ENCODE results near the gene SYT17. TPM values are rescaled to one million over a fixed set of nuclear protein-coding genes. Genes with fewer than 3 reads are reported as not detected.
A peak's percentile ranks its signal among the peaks of the same experiment; 100 is the strongest.

SYT17 gene
- polyA plus RNA-seq (ENCODE audit: insufficient read length) = 12.2 TPM
- long read RNA-seq, donor 1, partial matches to known transcripts = 5 of 7 reads
- long read RNA-seq, donor 1, other reads (novel, unspliced or antisense) = 0 of 7 reads
- long read RNA-seq, donor 2, partial matches to known transcripts = 6 of 8 reads
- long read RNA-seq, donor 2, other reads (novel, unspliced or antisense) = 0 of 8 reads
- long read RNA-seq, donor 3, partial matches to known transcripts = 6 of 6 reads
- long read RNA-seq, donor 3, other reads (novel, unspliced or antisense) = 0 of 6 reads
- long read RNA-seq, donor 4 = 0 reads
- long read RNA-seq, donor 5, partial matches to known transcripts = 0 of 2 reads
- long read RNA-seq, donor 5, other reads (novel, unspliced or antisense) = 0 of 2 reads
- long read RNA-seq, donor 6, partial matches to known transcripts = 0 of 2 reads
- long read RNA-seq, donor 6, other reads (novel, unspliced or antisense) = 0 of 2 reads
- long read RNA-seq, donor 7 = 0 reads
- long read RNA-seq, donor 8, partial matches to known transcripts = 0 of 1 reads
- long read RNA-seq, donor 8, other reads (novel, unspliced or antisense) = 0 of 1 reads

DNA sequence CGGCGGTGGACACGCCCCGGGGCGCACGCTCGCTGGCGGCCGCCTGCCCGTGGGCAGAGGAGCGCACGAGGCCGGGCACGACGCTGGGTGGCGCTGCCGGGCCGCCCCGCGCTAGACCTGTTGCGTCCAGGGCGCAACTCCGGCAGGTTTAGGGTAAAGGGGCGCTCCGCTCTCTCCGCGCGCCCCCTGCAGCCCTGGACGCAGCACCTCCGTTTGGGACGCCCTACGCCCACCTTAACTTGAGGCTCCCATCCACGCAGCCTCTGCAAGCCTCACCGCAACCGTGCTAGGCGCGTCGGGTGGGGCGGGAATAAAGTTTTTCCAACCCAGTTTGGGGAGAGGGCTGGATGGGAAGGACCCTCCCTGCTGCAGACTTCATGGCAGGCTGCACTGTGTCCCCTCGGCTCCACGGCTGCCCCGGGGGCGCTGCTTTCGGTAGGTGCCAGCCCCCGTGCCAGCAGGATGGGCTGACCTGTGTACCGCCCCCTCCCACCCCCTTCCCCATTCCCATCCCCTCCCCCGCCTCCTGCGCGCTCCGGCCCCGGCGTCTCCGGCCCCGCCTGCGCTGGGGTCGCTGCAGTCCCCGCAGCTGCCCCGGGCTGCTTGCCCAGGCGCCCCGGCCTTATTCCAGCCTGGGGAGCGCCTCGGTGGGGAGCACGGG is at the start of gene SYT17:
SYT17 (plus strand) TSS at position 531 of the 661 bp plus-strand sequence. CDS start 407 bp downstream, outside the sequence.
- DNase-seq = peak; percentile 68

DNA sequence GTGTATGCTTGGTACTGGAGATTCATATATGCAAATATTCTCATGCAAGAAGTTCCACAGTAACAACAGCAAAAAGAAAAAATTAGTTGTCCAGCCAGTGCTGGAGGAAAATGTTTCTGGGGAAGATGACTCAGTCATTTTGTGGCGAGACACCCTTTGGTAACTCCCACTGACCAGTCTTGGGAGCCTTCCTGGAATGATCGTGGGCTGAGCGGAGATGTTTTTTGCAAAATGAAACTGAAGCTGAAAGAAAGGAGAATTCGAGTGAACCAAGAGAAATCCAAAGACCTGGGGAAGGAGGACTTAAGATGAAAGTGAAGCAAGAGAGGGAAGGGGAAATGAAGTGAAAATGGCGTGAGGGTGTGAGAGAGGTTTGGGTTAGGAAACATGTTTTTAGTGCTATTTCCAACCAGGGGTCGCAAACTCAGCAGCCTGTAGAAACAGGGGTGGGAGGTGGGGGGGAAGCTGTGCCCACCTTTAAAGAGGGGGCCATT is 49.1 kb upstream of the SYT17 start:
- no peak for DNase-seq

GRCh38 chr16:19119564-19119963 is 48.5 kb upstream of the SYT17 start:
- DNase-seq = no peak

DNA sequence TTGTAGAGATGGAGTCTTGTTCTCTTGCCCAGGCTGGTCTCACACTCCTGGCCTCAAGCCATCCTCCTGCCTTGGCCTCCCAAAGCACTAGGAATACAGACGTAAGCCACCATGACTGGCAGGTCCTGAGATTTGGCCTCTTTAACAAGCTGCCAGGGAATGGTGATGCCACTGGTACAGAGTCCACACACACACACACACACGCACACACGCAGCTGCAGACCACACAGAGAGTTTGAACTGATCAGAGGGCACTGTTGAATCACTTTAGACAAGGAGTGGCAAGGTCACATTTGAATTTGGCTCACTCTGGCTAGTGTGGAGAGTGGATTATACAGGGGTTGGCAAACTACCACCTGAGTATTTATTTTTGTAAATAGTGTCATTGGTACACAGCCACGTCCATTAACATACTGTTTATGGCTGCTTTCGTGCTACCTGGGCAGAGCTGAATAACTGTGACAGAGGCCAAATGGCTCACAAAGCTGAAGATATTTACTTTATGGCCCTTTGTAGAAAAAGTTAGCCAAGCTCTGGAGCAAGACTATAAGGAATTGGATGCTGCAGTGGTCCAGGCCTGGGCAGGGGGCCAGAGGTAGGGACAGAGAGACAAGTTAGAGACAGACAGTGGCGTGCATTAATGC is 44.4 kb upstream of the SYT17 start:
- DNase-seq = no peak

GRCh38 chr16:19126300-19126699 is 41.7 kb upstream of the SYT17 start:
- DNase-seq = no peak

DNA sequence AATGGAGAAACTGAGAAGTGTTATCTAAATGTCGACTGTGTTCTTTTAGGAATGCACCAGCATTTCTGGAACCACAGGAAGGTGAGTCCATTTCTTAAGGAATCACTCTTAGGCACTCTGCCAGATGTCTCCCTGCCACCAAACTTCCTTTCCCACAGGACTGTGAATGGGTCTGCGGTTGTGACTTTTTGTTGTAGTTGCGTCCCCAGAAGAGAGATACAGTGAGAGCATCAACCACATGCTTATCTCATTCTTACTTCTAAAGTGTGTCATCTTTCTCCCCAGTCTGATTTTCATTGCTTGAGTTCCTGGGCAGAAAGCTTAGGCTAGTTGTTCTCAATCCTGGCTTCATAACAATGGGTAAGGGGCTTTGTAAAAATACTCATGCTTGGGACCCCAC is 40.8 kb upstream of the SYT17 start:
- no peak for DNase-seq

GRCh38 chr16:19127674-19128131 is 40.3 kb upstream of the SYT17 start:
- no peak for DNase-seq

DNA sequence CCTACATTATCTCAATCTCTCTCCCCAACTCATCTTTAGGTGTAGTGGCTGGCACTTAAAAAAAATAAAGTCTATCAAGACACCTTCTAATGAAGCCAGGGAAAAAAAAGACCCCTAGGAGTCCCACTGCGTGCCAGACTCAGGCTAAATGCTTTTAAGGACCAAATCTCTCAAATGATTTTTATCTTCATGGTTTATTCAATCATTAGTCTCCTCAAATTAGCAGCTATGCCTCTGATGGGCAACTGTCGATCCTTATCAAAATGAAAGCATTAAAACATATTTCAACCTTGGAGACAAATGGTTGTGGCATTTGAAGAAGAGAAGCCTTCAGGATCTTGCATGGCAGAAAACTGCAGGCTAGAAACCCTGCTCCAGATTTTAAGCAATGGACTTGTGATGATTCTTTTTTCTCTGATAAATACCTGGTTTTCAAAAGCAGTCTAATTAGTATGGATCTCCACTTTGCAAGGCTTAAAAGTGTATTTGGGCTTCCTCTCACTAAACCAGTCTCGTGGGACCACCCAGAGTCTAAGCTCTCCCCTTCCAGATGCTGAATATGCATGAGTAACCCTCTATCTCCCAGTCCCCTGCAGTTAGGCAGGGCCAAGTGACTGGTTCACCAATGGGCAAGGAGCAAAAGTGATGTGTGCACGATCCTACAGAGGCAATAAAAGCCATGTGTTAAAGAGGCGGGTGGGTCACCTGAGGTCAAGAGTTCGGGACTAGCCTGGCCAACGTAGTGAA is 39.4 kb upstream of the SYT17 start:
- DNase-seq = no peak

DNA sequence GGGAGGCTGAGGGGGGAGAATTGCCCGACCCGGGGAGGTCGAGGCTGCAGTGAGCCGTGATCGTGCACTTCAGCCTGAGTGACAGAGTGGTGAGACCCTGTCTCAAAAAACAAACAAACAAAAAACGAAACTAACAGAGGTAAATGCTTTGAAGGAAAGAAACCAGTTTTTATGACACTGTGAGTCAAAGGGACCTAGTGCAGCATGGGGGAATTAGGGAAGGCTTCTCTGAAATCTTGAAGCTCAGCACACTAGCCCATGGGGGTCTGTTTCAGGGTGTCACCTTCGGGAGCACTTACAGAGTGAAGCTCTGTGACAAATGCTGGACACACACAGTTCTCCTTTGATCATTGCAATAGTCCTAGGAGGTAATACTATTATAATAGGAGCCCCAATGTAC is 37.7 kb upstream of the SYT17 start:
- no peak for DNase-seq

- DNase-seq = no peak
Observed at GRCh38 chr16:19130852-19131824, 36.9 kb upstream of the SYT17 start.

- no peak for DNase-seq
Observed at GRCh38 chr16:19131825-19132218, 36.2 kb upstream of the SYT17 start.

DNA sequence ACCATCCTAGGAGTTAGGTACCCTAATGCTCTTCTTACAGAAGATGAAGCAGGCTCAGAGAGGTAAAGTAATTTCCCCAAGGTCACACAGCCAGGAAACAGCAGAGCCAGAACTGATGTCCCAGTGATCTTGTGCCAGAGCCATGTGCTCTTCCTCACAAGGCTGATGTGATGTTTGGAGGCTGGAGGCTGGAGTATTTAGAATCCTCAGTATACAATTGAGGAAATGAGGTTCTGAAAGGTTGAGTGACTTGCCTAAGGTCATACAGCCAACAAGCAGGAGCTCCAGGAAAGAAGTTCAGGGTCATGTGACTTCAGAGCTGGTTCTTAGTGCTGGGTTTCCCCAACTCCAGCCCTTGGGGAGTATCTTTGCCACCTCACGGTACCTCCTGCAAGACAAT is 35.8 kb upstream of the SYT17 start:
- DNase-seq = no peak

GRCh38 chr16:19132898-19133297 is 35.1 kb upstream of the SYT17 start:
- no peak for DNase-seq

GRCh38 chr16:19133600-19133999 is 34.4 kb upstream of the SYT17 start:
- no peak for DNase-seq

- DNase-seq = no peak
Observed at GRCh38 chr16:19135201-19135842, 32.7 kb upstream of the SYT17 start.

DNA sequence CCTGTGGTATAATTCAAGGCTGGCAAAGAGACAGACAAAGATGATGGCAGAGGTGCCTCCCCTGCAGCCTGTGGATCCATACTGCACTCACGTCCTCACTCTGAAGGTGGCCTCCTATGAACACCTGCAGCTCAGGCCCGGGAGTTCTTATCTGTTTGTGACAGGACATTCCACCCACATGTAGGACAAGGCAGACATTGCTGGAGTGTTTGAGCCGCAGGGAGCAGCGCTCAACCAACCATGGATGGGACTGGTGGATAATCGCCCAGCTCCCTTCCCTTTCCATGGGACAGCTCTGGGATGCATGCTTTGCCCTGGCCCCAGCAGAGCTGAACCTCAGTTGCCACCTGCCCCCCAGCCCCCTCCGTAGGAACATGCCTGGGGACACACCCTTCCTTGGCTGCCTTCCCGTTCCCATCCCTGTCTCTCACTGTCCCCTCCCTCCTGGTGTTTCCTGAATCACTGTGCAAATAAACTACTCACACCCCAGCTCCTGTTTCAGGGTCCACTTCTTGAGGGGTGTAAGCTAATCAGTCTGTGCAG is 32.1 kb upstream of the SYT17 start:
- DNase-seq = no peak

DNA sequence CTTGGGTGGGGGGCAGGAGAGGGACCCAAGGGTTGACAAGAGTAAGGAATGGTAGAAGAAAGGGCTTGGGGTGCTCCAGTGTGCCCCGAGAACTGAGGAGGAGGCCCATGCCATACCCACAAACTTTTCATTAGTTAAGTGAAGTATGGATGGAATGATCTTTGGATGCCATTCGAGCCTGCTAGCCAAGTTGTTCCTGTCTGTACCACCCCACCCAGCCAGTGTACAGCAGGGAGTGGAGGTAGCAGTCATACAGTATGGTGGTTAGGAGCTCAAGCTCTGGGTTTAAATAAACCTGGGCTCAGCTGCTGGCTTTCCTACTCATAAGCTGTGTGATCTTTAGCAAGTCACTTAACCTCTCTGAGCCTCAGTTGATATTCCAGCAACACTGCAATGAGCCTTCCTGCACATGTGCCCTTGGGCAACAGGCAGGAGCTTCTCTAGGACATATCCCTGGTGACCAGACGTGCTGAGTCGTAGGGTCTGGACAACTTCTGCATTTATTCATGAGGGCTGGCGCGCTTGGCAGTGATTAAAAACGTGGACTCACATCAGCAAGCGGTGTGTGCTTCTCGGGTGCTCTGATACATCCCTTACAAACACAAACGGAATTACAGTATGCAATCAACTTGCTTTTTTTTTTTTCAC is 31.4 kb upstream of the SYT17 start:
- no peak for DNase-seq

- DNase-seq = no peak
Observed at GRCh38 chr16:19137201-19138128, 30.6 kb upstream of the SYT17 start.
